Fibroblast of skin of abdomen (primary cell): ENCODE measurements around the gene KIF2C.
A peak's percentile ranks its signal among the peaks of the same experiment; 100 is the strongest.
"Not testable (repeated sequence)": the region's sequence is repeated elsewhere in the genome, so short reads cannot be mapped to it uniquely, and the experiment has no call there.

Source experiments
- DNase-seq: peaks from one replicate; pipeline ENCODE4 v3.0.0-alpha.2; 2013

KIF2C gene

DNA sequence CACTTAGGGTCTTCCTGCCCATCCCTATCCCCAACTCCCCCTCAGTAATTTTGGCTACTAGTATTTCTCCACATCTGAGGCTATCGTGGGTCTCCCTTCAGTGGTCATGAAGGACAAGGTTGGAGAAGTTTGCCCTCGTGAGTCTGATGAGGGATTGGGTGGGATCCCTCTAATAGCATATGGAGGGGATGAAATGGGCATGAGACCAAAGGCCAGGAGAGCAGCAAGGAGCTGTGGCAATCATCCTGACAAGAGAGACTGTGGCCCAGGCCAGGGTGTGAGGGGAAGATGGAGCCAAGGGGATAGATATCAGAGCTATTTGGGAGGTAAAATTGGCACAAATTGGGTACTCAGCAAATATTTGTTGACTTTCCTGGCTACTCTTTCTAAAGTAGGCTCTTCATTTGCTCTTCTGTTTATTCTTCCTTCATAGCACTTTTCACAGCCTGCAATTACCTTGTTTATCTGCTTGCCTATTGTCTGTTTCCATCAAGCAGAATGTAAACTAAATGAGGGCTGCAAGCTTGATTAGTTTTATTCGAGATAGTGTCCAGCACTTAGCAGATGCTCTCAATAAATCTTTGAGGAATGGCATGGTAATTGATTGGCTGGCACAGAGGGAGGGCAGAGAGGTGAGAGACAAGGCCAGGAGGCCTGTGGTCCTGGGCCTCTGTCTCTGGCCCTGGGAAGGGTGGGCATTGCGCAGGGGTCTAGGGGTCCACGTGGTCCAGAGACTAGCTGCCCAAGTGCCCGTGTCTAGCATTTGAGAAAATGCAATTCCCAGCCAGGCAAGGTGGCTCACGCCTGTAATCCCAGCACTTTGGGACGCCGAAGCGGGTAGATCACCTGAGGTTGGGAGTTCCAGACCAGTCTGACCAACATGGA lies 59.1 kb downstream of the KIF2C start:
- DNase-seq = no peak

DNA sequence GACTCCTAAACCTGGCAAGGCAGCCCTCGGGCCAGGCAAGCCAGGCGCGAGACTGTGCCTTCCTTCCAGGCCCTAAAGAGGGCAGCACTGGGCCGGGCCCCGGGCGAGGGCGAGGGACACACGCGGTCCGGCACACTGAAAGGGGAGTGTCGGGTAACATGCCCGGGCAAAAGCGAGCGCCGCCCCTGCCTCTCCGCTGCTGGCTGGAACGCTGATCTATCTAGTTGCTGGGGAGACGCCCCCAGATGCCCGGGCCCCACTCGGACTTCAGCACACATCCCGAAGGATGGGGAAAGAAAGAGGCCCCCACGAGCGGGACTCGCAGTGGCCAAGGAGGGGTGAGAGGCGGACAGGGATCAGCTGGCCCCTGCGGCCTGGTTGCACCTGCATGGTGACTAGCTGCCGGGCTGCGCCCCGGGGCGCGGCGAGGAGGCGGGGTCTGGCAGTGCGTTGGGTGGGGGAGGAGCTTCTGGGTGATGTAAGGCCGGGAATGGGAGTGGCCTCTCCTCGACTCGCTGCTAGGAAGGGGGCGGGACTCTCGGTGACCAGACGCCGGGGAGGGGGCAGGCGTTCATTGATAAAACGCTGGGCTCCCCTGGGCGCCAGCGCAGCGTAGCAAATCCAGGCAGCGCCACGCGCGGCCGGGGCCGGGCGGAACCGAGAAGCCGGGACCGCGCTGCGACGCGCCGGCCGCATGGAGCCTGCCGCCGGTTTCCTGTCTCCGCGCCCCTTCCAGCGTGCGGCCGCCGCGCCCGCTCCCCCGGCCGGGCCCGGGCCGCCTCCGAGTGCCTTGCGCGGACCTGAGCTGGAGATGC lies 60.3 kb downstream of the KIF2C start, which contains the start of gene PLK3:
TSS of gene PLK3 (plus strand) at position 608 of the 815 bp plus-strand sequence. CDS start at position 695, 87 bp downstream.
- DNase-seq = peak; percentile 98

DNA sequence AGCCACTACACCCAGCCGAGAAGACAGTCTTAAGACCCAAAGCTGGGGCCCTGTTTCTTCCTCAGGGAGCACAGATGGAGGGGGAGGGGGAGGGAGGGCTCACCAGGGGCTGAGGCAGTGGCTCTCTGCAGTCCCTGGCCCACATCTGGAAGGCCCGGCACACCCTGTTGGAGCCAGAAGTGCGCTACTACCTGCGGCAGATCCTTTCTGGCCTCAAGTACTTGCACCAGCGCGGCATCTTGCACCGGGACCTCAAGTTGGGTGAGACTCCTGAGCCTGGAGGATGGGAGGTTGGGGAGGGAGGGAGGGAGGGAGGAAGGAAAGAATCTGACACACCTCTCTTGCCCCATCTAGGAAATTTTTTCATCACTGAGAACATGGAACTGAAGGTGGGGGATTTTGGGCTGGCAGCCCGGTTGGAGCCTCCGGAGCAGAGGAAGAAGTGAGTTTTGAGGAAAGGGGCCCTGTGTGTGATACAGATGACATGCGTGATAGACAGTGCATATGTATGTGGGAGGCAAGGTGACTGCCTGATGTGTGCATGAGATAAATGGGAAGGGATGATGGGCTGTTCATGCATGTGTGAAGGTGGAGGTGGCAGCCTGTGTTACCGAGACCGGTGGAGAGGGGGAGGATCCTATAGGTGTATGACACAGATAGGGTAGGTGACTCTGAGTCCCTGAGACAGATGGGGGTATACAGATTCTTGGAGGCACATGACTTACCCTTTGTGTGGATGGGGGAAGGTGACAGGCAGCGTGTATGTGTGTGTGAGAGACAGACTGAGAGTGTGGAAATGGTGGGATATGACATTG lies 62.1 kb downstream of the KIF2C start:
- no peak for DNase-seq

GRCh38 chr1:44802306-44803061 lies 62.8 kb downstream of the KIF2C start:
- no peak for DNase-seq

DNA sequence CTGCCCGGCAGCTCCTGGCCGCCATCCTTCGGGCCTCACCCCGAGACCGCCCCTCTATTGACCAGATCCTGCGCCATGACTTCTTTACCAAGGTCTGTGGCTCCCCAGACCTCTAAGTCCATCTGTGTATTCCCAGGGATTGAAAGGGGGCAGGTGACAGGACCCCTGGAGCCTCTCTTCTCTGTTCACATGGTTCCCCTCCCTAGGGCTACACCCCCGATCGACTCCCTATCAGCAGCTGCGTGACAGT lies 63.4 kb downstream of the KIF2C start:
- no peak for DNase-seq

GRCh38 chr1:44803312-44804095 lies 63.9 kb downstream of the KIF2C start:
- no peak for DNase-seq

DNA sequence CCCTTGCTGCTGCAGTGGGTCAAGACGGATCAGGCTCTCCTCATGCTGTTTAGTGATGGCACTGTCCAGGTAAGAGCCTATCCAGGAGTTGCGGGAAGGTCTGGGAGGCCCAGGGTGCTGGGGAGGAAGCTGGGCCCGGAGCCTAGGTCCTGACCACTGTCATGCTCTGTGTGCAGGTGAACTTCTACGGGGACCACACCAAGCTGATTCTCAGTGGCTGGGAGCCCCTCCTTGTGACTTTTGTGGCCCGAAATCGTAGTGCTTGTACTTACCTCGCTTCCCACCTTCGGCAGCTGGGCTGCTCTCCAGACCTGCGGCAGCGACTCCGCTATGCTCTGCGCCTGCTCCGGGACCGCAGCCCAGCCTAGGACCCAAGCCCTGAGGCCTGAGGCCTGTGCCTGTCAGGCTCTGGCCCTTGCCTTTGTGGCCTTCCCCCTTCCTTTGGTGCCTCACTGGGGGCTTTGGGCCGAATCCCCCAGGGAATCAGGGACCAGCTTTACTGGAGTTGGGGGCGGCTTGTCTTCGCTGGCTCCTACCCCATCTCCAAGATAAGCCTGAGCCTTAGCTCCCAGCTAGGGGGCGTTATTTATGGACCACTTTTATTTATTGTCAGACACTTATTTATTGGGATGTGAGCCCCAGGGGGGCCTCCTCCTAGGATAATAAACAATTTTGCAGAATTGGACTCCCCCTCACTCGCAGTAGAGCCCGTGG lies 65.8 kb downstream of the KIF2C start:
- no peak for DNase-seq

GRCh38 chr1:44806025-44806703 lies 66.5 kb downstream of the KIF2C start:
- DNase-seq = no peak

GRCh38 chr1:44806704-44807363 lies 67.2 kb downstream of the KIF2C start, which contains the start of gene DYNLT4:
Gene DYNLT4, minus strand, starts transcription at chr1:44807351. Its CDS starts 683 bp downstream, at chr1:44806668.
- no peak for DNase-seq

- peak; percentile 99 for DNase-seq
Observed at GRCh38 chr1:44807364-44808062, 67.9 kb downstream of the KIF2C start.

DNA sequence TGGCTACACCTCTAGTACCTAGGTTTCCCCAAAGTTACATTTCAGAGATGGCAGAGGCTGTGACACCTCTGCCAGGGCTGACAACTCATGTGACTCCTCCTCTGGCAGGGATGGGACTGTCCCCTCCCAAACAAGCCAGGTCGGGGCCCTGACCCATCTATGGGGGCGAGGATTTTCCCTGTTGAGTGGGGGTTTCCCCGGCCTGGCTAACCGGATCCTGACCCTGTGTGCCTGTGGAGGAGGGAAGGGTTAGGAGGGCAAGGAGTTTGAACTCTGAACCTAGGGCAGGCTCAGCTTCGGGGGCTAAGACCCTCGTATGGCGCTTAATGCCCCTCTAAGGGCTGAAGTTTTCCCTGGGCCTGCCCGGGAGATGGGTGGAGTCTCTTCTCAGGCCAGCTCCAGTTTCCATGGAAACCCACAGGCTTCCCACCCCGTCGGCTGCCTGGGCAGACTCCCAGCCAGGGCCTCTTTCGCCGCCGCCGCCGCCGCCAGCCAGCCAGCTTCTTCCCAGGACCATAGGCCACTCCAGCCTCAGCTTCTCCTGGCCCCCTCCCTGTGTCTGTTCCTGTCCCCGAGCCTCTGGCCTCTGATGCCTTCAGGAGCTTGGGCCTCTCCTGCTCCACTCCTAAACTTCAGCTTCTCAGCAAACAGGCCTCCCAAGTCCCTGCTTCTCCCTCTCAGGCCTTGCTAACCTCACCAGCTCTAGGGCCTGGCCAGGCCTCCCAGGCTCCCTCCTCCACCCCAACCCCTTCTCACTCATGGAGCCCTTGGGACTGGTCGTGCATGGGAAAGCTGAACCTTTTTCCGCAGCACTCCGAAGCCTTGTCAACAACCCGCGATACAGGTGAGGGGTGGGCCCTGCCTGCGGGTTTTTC lies 68.7 kb downstream of the KIF2C start, which contains the start of gene BTBD19:
TSS of gene BTBD19 (plus strand) at position 461 of the 875 bp plus-strand sequence. CDS start at position 759, 298 bp downstream.
- DNase-seq = peak; percentile 90

DNA sequence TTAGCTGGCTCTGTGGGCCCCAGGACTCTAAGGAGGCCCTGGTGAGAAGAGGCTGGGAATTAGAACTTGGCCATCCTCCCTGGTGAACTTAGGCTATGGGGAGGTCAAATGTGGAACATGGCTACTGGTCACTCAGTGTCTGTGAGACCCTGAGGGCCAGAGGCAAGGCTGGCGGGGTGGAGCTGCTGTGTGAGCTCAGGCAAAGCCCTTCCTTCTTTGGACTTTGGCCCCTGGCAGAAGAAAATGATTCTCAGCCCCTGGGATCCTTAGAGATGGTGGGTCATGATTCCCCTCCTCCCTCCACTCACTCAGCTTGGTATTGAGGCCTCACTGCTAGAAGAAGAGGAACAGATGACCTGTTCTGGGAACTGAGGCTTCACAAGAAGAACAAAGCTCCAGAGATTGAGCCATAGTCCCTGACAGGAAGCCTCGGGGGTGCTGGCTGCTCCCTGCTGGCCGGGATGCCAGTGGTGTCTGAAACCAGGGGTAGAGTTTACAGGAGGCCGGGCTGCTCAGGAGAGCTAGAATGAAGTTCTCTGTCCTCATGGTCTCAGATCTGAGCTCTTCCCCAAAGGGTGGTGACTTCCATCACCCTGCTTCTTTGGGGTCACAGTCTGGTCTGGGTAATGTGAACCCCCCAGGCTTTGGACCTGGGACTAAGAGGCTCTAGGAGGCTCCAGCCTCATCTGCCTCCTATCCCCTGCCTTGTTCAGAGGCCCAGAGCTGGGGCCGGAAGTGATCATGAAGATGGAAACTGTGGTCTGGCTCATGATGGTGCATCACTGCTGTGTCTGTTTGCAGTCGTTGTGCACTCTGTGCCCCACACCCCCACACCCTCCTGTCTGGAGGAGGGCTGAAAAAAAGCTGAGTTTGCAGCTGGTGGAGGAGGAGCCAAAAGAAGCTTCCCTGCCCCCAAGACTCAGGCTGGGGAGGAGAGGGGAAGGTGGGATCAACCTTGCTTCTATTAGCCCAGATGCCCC lies 69.6 kb downstream of the KIF2C start:
- peak; percentile 80 for DNase-seq

GRCh38 chr1:44810101-44810761 lies 70.6 kb downstream of the KIF2C start:
- no peak for DNase-seq

GRCh38 chr1:44810762-44811105 lies 71.1 kb downstream of the KIF2C start:
- not testable (repeated sequence) for DNase-seq

DNA sequence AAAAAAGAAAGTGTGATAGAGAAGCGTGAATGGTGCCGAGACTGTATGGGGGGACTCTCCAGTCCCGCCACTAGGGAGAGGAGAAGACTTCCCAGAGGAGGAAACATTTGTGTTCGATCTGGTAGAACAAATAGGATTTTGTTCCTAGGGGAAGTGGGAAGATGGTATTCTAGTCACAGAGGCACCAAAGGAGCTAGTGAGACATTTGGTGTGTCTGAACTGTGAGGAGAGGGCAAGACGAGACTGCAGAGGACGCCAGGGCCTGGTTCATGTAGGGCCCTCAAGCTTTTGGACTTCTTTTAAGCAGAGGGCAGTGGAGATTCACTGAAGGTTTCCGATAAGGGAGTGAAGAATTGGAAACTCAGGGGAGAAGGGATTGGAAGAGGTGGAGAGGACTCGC lies 71.6 kb downstream of the KIF2C start:
- DNase-seq = no peak
